Vagina (tissue), 2 donors: ENCODE results near the gene IL17RA.

Source experiments
- CTCF ChIP-seq, 3 experiments: fragments of 450-650 bp in 2 of 3; fragments of 200-600 bp in 1 of 3; sonication (generic) in 1 of 3; IDR thresholded peaks; one replicate each; pipeline ENCODE4 v1.5.1; 2017 to 2019; ENCODE audit warnings: antibody characterized with exemption in 3 of 3, mild to moderate bottlenecking in 2 of 3, moderate library complexity in 2 of 3
- POLR2A ChIP-seq, 2 donors: fragments of 450-650 bp; IDR thresholded peaks; one replicate each; pipeline ENCODE4 v1.6.1; 2017; ENCODE audit warnings: antibody characterized with exemption in 2 of 2, mild to moderate bottlenecking in 2 of 2, moderate library complexity in 2 of 2

GRCh38 chr22:17085277-17086181 is 729 bp downstream of the IL17RA start:
- TF ChIP-seq CTCF (IDR thresholded peaks at IDR 0.05) (no peak), POLR2A (IDR thresholded peaks at IDR 0.05) (no peak)
